CD4-positive, alpha-beta memory T cell (primary cell): ENCODE data around the gene PPP1R26. TPM values are rescaled to one million over a fixed set of nuclear protein-coding genes. Genes with fewer than 3 reads are reported as not detected.

Source experiments
- CTCF ChIA-PET: fragments of 350-600 bp; sonication (Branson Sonifier 250); formaldehyde crosslinking; loops from one replicate; lab custom pipeline; 2021; ENCODE audit warnings: inconsistent platforms; ENCODE audit not compliant: partially characterized antibody; lab: Charles Lee
- POLR2A ChIA-PET: fragments of 350-600 bp; sonication (Branson Sonifier 250); formaldehyde crosslinking; loops from one replicate; lab custom pipeline; 2021; ENCODE audit not compliant: partially characterized antibody; lab: Charles Lee
- DNase-seq, 5 donors: peaks; one replicate each; pipeline versions ENCODE4 v3.0.0 to v3.0.0-alpha.2; 2020 to 2022; ENCODE audit warnings: mixed read lengths in 1 of 5
- H3K27ac ChIP-seq: one replicate; pipeline ENCODE4 v1.7.0; 2013; ENCODE audit warnings: low read depth, low read length
- H3K27me3 ChIP-seq: 2 replicates; pipeline ENCODE4 v1.7.0; 2013; ENCODE audit warnings: mild to moderate bottlenecking, low read length, moderate library complexity; ENCODE audit not compliant: insufficient read depth
- H3K36me3 ChIP-seq: 2 replicates; pipeline ENCODE4 v1.7.0; 2013; ENCODE audit warnings: mild to moderate bottlenecking, low read length, moderate library complexity; ENCODE audit not compliant: insufficient read depth
- H3K4me1 ChIP-seq: 2 replicates; pipeline ENCODE4 v1.7.0; 2013; ENCODE audit warnings: mild to moderate bottlenecking, low read length, moderate library complexity; ENCODE audit not compliant: insufficient read depth
- H3K4me3 ChIP-seq, 2 donors: one replicate each; pipeline ENCODE4 v1.7.0; 2013; ENCODE audit warnings: low read length in 2 of 2, mild to moderate bottlenecking in 1 of 2
- H3K9me3 ChIP-seq, 2 donors: one replicate each; pipeline ENCODE4 v1.7.0; 2013; ENCODE audit warnings: low read length in 2 of 2, control low read depth in 1 of 2; ENCODE audit not compliant: control insufficient read depth in 1 of 2
- H3K27ac Mint-ChIP-seq, 7 donors: one replicate each; pipeline ENCODE4 v1.8.0; 2020 to 2021; ENCODE audit warnings: mixed read lengths in 7 of 7, mild to moderate bottlenecking in 6 of 7, inconsistent platforms in 3 of 7, moderate library complexity in 3 of 7
- H3K27me3 Mint-ChIP-seq, 2 donors: one replicate each; pipeline ENCODE4 v1.8.0; 2020 to 2021; ENCODE audit warnings: mixed read lengths in 2 of 2
- H3K36me3 Mint-ChIP-seq, 2 donors: one replicate each; pipeline ENCODE4 v1.8.0; 2020 to 2021; ENCODE audit warnings: mixed read lengths in 2 of 2, inconsistent platforms in 1 of 2, mild to moderate bottlenecking in 1 of 2
- H3K4me1 Mint-ChIP-seq, 4 donors: one replicate each; pipeline ENCODE4 v1.8.0; 2020 to 2021; ENCODE audit warnings: mixed read lengths in 4 of 4, mild to moderate bottlenecking in 1 of 4
- H3K4me3 Mint-ChIP-seq, 8 donors: one replicate each; pipeline ENCODE4 v1.8.0; 2020 to 2021; ENCODE audit warnings: mixed read lengths in 8 of 8, mild to moderate bottlenecking in 7 of 8, moderate library complexity in 6 of 8, inconsistent platforms in 3 of 8
- H3K9me3 Mint-ChIP-seq, 8 donors: one replicate each; pipeline ENCODE4 v1.8.0; 2020 to 2021; ENCODE audit warnings: mixed read lengths in 8 of 8, mild to moderate bottlenecking in 5 of 8, inconsistent platforms in 3 of 8, moderate library complexity in 1 of 8
- intact Hi-C: fragments of 100-400 bp; cut with micrococcal nuclease; formaldehyde crosslinking; loops from one replicate; pipeline ENCODE4 v1.15.1; 2023
- polyA plus RNA-seq, 2 donors: library from polyadenylated mRNA; unstranded; fragments of 300-500 nt; fragmentation: Illumina TruSeq; gene quantifications; one replicate each; pipeline ENCODE4 v1.2.3, GENCODE V29; 2021
- total RNA-seq, 2 experiments: library from RNA; stranded (reverse); gene quantifications; one replicate each; pipeline ENCODE4 v1.2.3, GENCODE V29; 2021

PPP1R26 gene
- total and polyA plus RNA-seq, 4 experiments from 2014 or later: 0.54 to 1.9 (median 1.9) TPM; not detected in 1

DNA sequence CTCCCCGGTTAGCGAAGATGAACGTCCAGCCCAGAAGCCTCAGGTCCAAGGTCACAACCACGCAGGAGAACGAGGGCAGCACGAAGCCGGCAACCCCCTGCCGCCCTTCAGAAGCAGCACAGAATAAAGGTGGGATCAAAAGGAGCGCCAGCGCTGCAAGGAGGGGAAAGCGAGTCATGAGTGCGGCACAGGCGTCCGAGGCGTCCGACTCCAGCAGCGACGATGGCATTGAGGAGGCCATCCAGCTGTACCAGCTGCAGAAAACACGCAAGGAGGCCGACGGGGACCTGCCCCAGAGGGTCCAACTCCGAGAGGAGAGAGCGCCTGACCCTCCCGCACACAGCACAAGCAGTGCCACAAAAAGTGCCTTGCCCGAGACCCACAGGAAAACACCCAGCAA lies 5.8 kb downstream of the PPP1R26 start:
- H3K4me3 ChIP-seq: no peak overlapping the region
- Mint-ChIP-seq H3K4me1 (peaks cover 0 to 7% (median 6%) of the 10 kb centered on the region in 4 donors), H3K36me3 (no peaks in the 10 kb centered on the region), H3K27me3 (peaks cover 11% of the 10 kb centered on the region in 2 donors), H3K9me3 (no peaks in the 10 kb centered on the region), H3K4me3 (no peak overlapping the region), H3K27ac (no peak overlapping the region)
- ChIA-PET POLR2A (no interaction called here), CTCF (no interaction called here)
- H3K27me3 ChIP-seq: peaks cover 16% of the 10 kb centered on the region
- H3K9me3 ChIP-seq: no peaks in the 10 kb centered on the region
- H3K36me3 ChIP-seq: no peaks in the 10 kb centered on the region
- H3K27ac ChIP-seq: no peak overlapping the region
- DNase-seq: no peak
- intact Hi-C loops: no loop called here
- H3K4me1 ChIP-seq: peaks cover 16% of the 10 kb centered on the region

DNA sequence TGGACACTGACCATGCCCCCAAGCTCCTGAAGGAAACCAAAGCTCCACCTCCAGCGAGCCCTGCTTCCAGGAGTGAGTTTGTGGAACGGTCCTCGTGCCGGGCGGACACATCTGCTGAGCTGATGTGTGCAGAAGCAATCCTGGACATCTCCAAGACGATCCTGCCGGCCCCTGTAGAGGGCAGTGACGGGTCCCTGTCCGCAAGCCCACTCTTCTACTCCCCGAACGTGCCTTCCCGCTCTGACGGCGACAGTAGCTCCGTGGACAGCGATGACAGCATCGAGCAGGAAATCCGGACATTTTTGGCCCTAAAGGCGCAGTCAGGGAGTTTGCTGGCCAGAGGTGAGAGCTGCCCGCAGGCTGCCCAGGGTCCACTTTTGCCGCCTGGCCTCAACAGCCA lies 6.2 kb downstream of the PPP1R26 start:
- no peak overlapping the region for H3K4me3 Mint-ChIP-seq
- no peaks in the 10 kb centered on the region for H3K36me3 Mint-ChIP-seq
- Histone ChIP-seq H3K27me3 (peaks cover 13% of the 10 kb centered on the region), H3K4me1 (peaks cover 11% of the 10 kb centered on the region), H3K4me3 (no peak overlapping the region), H3K27ac (no peak overlapping the region), H3K36me3 (no peaks in the 10 kb centered on the region), H3K9me3 (no peaks in the 10 kb centered on the region)
- H3K27me3 Mint-ChIP-seq: peaks cover 11% of the 10 kb centered on the region in 2 donors
- intact Hi-C loops: no loop called here
- H3K27ac Mint-ChIP-seq: no peak overlapping the region
- H3K4me1 Mint-ChIP-seq: peaks cover 0 to 7% (median 4%) of the 10 kb centered on the region in 4 donors
- ChIA-PET POLR2A (no interaction called here), CTCF (no interaction called here)
- no peak for DNase-seq
- no peaks in the 10 kb centered on the region for H3K9me3 Mint-ChIP-seq

- Mint-ChIP-seq H3K27me3 (peaks cover 9 to 11% of the 10 kb centered on the region in 2 donors), H3K27ac (no peak overlapping the region), H3K4me1 (peaks cover 0 to 7% (median 2%) of the 10 kb centered on the region in 4 donors), H3K4me3 (no peak overlapping the region), H3K9me3 (no peaks in the 10 kb centered on the region), H3K36me3 (no peaks in the 10 kb centered on the region)
- no peaks in the 10 kb centered on the region for H3K9me3 ChIP-seq
- H3K4me1 ChIP-seq: peaks cover 6% of the 10 kb centered on the region
- POLR2A ChIA-PET: no interaction called here
- peaks cover 13% of the 10 kb centered on the region for H3K27me3 ChIP-seq
- CTCF ChIA-PET: no interaction called here
- DNase-seq: no peak
- H3K27ac ChIP-seq: no peak overlapping the region
- H3K4me3 ChIP-seq: no peak overlapping the region
- intact Hi-C loops: no loop called here
- H3K36me3 ChIP-seq: no peaks in the 10 kb centered on the region
Measured at GRCh38 chr9:135486267-135487065, 6.9 kb downstream of the PPP1R26 start.

DNA sequence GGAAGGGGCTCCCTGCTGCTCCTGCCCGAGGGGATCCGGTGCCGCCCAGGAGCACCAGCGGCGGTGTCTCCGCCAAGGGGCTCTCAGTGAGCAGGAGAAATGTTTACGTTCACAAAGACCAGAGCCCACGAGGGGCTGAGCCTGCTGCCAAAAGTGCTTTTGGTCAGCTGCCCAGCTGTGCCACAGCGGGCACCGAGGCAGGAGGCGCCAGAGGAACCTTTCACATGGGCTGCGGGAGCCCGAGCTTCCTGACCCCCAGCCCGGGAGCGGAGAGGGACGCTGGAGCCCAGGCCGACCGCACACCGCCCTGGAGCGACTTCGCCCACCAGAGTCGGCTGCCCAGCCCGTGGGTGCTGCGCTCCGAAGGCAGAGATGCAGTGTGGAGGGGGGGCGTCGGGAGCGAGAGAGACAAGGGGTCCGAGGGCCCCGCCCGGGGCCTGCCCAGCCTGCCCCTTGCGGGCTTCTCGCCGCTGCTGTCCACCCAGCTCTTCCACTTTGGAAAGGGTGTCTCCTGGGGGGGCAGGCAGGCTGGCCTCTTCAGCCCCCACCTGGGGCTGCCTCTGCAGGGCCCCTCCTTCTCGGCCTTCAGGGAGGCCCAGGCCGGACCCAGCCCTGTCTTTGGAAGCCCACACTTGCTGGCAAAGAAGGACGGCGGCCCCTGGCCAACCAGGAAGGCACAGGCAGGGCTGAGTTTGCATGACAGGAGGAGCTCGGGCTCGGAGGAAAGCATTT lies 7.9 kb downstream of the PPP1R26 start:
- no peak overlapping the region for H3K27ac Mint-ChIP-seq
- H3K27ac ChIP-seq: no peak overlapping the region
- H3K27me3 ChIP-seq: peaks cover 6% of the 10 kb centered on the region
- H3K4me1 ChIP-seq: no peaks in the 10 kb centered on the region
- H3K36me3 ChIP-seq: no peaks in the 10 kb centered on the region
- H3K9me3 ChIP-seq: no peaks in the 10 kb centered on the region
- no peaks in the 10 kb centered on the region for H3K36me3 Mint-ChIP-seq
- peaks cover 4 to 7% of the 10 kb centered on the region in 2 donors for H3K27me3 Mint-ChIP-seq
- H3K4me1 Mint-ChIP-seq: no peaks in the 10 kb centered on the region
- POLR2A ChIA-PET: no interaction called here
- H3K4me3 ChIP-seq: no peak overlapping the region
- no peak overlapping the region for H3K4me3 Mint-ChIP-seq
- CTCF ChIA-PET: no interaction called here
- intact Hi-C loops: no loop called here
- no peaks in the 10 kb centered on the region for H3K9me3 Mint-ChIP-seq
- no peak for DNase-seq

DNA sequence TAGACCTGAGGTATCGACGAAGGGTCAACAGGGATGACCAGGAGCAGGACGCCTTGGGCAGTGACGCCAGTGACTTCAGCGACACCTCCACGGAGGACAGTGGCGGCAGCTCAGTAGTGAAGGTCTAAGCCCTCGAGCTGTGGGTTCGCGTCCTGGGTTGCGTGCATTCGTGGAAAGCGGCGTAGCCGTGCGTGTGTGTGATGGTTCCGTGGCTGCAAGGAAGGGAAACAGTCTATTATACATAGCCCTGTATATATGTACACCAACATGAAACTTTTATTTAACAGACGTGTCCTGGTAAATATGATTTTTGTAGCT lies 8.4 kb downstream of the PPP1R26 start:
- H3K36me3 Mint-ChIP-seq: no peaks in the 10 kb centered on the region
- peaks cover 4% of the 10 kb centered on the region in 2 donors for H3K27me3 Mint-ChIP-seq
- DNase-seq: no peak
- CTCF ChIA-PET: no interaction called here
- POLR2A ChIA-PET: no interaction called here
- H3K27ac Mint-ChIP-seq: no peak overlapping the region
- no peaks in the 10 kb centered on the region for H3K4me1 Mint-ChIP-seq
- Histone ChIP-seq H3K36me3 (no peaks in the 10 kb centered on the region), H3K4me1 (no peaks in the 10 kb centered on the region), H3K27me3 (peaks cover 6% of the 10 kb centered on the region), H3K9me3 (no peaks in the 10 kb centered on the region), H3K27ac (no peak overlapping the region), H3K4me3 (no peak overlapping the region)
- no peaks in the 10 kb centered on the region for H3K9me3 Mint-ChIP-seq
- intact Hi-C loops: no loop called here
- no peak overlapping the region for H3K4me3 Mint-ChIP-seq

DNA sequence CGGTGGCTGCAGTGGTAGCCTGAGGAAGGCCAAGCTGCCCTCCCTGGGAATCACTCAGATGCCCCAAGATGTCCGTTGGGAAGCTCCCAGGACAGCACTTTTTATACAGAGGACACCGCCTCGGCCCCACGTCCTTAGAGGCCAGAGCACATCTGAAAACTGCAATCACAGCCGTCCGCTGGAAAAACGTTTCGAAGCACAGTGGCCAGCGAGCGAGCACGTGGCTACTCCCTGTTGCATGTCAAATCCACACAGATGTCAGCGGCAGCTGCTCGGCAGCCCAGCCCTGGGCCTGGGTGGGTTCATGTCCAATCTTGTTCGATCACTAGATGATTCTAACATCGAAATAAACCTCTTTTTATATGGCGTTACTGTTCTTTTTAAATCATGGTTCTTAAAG lies 8.9 kb downstream of the PPP1R26 start:
- ChIA-PET CTCF (no interaction called here), POLR2A (no interaction called here)
- no peaks in the 10 kb centered on the region for H3K9me3 Mint-ChIP-seq

GRCh38 chr9:135489188-135489906 lies 9.8 kb downstream of the PPP1R26 start:
- intact Hi-C loops: no loop called here
- Histone ChIP-seq H3K4me1 (no peaks in the 10 kb centered on the region), H3K27ac (no peak overlapping the region), H3K36me3 (no peaks in the 10 kb centered on the region), H3K9me3 (no peaks in the 10 kb centered on the region), H3K27me3 (no peaks in the 10 kb centered on the region), H3K4me3 (no peak overlapping the region)
- no peak for DNase-seq
- ChIA-PET POLR2A (no interaction called here), CTCF (interaction anchor here (0.7 to 3.0 kb wide), 2 partner anchors 9 to 15 kb away, joined by 3 to 11 read pairs; no protein-coding TSS in a partner anchor)
- Mint-ChIP-seq H3K36me3 (no peaks in the 10 kb centered on the region), H3K9me3 (no peaks in the 10 kb centered on the region), H3K4me3 (no peak overlapping the region), H3K27me3 (peaks cover 0 to 4% of the 10 kb centered on the region in 2 donors), H3K4me1 (no peaks in the 10 kb centered on the region), H3K27ac (no peak overlapping the region)

More for the DNA sequence above, 8.9 kb downstream of the PPP1R26 start:
- Histone ChIP-seq H3K27ac (no peak overlapping the region), H3K4me1 (no peaks in the 10 kb centered on the region), H3K4me3 (no peak overlapping the region), H3K27me3 (peaks cover 1% of the 10 kb centered on the region), H3K9me3 (no peaks in the 10 kb centered on the region), H3K36me3 (no peaks in the 10 kb centered on the region)
- H3K4me1 Mint-ChIP-seq: no peaks in the 10 kb centered on the region
- no peak overlapping the region for H3K27ac Mint-ChIP-seq
- intact Hi-C loops: no loop called here
- H3K27me3 Mint-ChIP-seq: peaks cover 0 to 4% of the 10 kb centered on the region in 2 donors
- H3K4me3 Mint-ChIP-seq: no peak overlapping the region
- H3K36me3 Mint-ChIP-seq: no peaks in the 10 kb centered on the region
- DNase-seq: no peak
